Endothelial cell of hepatic sinusoid (primary cell): ENCODE data around the gene CBX3.
"Not testable (repeated sequence)": the region's sequence is repeated elsewhere in the genome, so short reads cannot be mapped to it uniquely, and the experiment has no call there.

Experiments used
- in situ Hi-C: cut with HindIII; loops from 2 replicates; pipeline ENCODE4 v1.10.0; 2017; ENCODE audit warnings: low sequenced_read_pairs

The CBX3 gene

GRCh38 chr7:26201247-26202018 is at the start of gene CBX3:
Gene CBX3 (plus strand): TSS chr7:26201745. CDS start chr7:26202999, 1,254 bp downstream.
- in situ Hi-C loops = no loop called here

- in situ Hi-C loops = loop anchor here (5.0 kb wide), 1 partner anchor 35 kb away; no protein-coding TSS in a partner anchor
These were observed 49.4 kb upstream of the CBX3 start, which contains the start of gene NFE2L3 for GRCh38 chr7:26151953-26152781. Gene NFE2L3 (plus strand): TSS chr7:26152198. CDS start chr7:26152499, 301 bp downstream.

GRCh38 chr7:26152782-26153240 is 48.7 kb upstream of the CBX3 start:
- in situ Hi-C loops = loop anchor here (5.0 kb wide), 1 partner anchor 34 kb away; no protein-coding TSS in a partner anchor

- in situ Hi-C loops = loop anchor here (5.0 kb wide), 1 partner anchor 34 kb away; no protein-coding TSS in a partner anchor
These were observed 48.2 kb upstream of the CBX3 start for GRCh38 chr7:26153241-26153822.

GRCh38 chr7:26153823-26154783 is 47.4 kb upstream of the CBX3 start:
- in situ Hi-C loops = loop anchor here (5.0 kb wide), 1 partner anchor 33 kb away; no protein-coding TSS in a partner anchor

- in situ Hi-C loops = no loop called here
These were observed 45.8 kb upstream of the CBX3 start for GRCh38 chr7:26155531-26156375.

- in situ Hi-C loops = no loop called here
These were observed 44.8 kb upstream of the CBX3 start for GRCh38 chr7:26156451-26157420.

- in situ Hi-C loops = no loop called here
These were observed 43.9 kb upstream of the CBX3 start for GRCh38 chr7:26157520-26158105.

GRCh38 chr7:26159243-26159642 is 42.3 kb upstream of the CBX3 start:
- in situ Hi-C loops = no loop called here

- in situ Hi-C loops = no loop called here
These were observed 40.6 kb upstream of the CBX3 start for GRCh38 chr7:26160896-26161295.

GRCh38 chr7:26162431-26162830 is 39.1 kb upstream of the CBX3 start:
- in situ Hi-C loops = no loop called here

GRCh38 chr7:26163804-26164203 is 37.7 kb upstream of the CBX3 start:
- in situ Hi-C loops = not testable (repeated sequence)

- in situ Hi-C loops = no loop called here
These were observed 35.4 kb upstream of the CBX3 start for GRCh38 chr7:26165950-26166683.

GRCh38 chr7:26166684-26167266 is 34.8 kb upstream of the CBX3 start:
- in situ Hi-C loops = no loop called here

- in situ Hi-C loops = no loop called here
These were observed 34.1 kb upstream of the CBX3 start for GRCh38 chr7:26167303-26167934.

GRCh38 chr7:26168458-26169023 is 33.0 kb upstream of the CBX3 start:
- in situ Hi-C loops = no loop called here
